Measurements from ENCODE around the gene CFAP161. TPM values are rescaled to one million over a fixed set of nuclear protein-coding genes. Genes with fewer than 3 reads are reported as not detected.

The CFAP161 gene
- total RNA-seq, 3 donors from 2014 or later: 0.66 to 1.0 TPM; not detected in 1

GRCh38 chr15:81182756-81183438 is 48.8 kb downstream of the CFAP161 start:
- Histone ChIP-seq H3K27ac (peak overlapping the region; percentile 33 to 74), H3K4me1 (no peaks in the 10 kb centered on the region), H3K36me3 (no peaks in the 10 kb centered on the region), H3K9me3 (no peaks in the 10 kb centered on the region), H3K27me3 (no peaks in the 10 kb centered on the region), H3K4me3 (peak overlapping the region; percentile 45 to 62 (median 46))
- TF ChIP-seq POLR2AphosphoS5 (IDR thresholded peaks at IDR 0.05) (no peak), POLR2A (IDR thresholded peaks at IDR 0.05) (no peak), CTCF (IDR thresholded peaks at IDR 0.05) (no peak)
- intact Hi-C loops (cut with DNase I; ENCODE audit: low total_unique reads): no loop called here
- no peak for DNase-seq (ENCODE audit: low spot score in 2 of 2)

- Histone ChIP-seq H3K4me1 (no peaks in the 10 kb centered on the region), H3K27me3 (no peaks in the 10 kb centered on the region), H3K9me3 (no peaks in the 10 kb centered on the region), H3K4me3 (peak overlapping the region; percentile 45 to 62 (median 46)), H3K27ac (peak overlapping the region; percentile 33 to 74), H3K36me3 (no peaks in the 10 kb centered on the region)
- TF ChIP-seq CTCF (IDR thresholded peaks at IDR 0.05): no peak
- intact Hi-C loops (cut with DNase I; ENCODE audit: low total_unique reads): no loop called here
- no peak for DNase-seq (ENCODE audit: low spot score in 2 of 2)
Observed at GRCh38 chr15:81183439-81183775, 49.3 kb downstream of the CFAP161 start.

DNA sequence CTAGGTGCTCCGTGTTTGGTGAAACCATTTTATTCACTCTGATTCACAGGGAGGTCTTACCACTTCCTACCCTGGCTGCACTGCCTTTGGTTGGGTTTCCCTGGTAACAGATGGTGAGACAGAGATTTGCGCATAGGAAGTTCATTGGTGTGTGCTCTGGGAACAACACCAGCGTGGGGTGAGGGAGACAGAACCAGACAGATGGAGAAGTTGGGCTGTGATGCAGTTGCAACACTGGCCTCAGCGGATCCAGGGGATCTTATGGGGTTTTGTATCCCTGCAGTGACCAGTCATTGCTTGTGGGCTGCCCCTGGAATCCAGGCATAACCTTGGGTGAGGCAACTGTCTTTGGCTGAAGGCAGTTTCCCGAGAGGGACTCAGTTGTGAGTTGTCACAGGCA is 50.1 kb downstream of the CFAP161 start:
- H3K27ac ChIP-seq: peak overlapping the region; percentile 20 to 74
- intact Hi-C loops (cut with DNase I; ENCODE audit: low total_unique reads): no loop called here
- no peaks in the 10 kb centered on the region for H3K4me1 ChIP-seq
- H3K36me3 ChIP-seq: no peaks in the 10 kb centered on the region
- H3K9me3 ChIP-seq: no peaks in the 10 kb centered on the region
- TF ChIP-seq CTCF (IDR thresholded peaks at IDR 0.05) (no peak), POLR2AphosphoS5 (IDR thresholded peaks at IDR 0.05) (no peak), POLR2A (IDR thresholded peaks at IDR 0.05) (no peak)
- DNase-seq (ENCODE audit: low spot score in 2 of 2): no peak
- no peaks in the 10 kb centered on the region for H3K27me3 ChIP-seq
- H3K4me3 ChIP-seq: peak overlapping the region; percentile 45 to 62 (median 46)

DNA sequence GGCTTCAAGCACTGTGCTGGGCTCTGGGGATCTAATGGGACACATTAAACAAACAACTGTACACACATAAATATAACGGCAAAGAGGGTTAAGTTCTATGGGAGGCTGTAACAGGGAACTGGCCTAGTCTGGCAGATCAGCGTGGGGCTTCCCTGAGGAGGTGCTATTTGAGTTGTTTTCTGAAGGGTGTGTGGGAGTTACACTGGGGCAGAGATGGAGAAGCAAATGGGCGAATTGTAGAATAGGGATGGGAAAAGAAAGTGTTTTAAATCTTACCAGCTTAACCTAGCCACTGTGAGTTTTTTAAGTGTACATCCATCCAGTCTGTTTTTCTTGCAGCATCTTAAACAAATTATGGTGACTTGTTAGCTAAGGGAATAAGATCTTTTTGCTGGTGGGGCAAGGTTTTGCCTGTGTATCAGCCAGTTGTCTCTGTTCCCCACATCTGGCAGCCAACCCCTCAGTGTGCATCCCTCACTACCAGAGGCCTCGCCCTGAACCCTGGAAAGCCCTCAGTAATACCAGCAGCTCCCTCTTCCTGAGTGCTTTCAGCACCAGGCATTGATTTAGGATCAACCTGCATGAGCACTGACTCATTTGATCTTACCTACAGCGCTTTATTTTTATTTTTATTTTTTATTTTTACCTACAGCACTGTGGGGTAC is 51.7 kb downstream of the CFAP161 start:
- intact Hi-C loops (cut with DNase I; ENCODE audit: low total_unique reads): no loop called here
- H3K27ac ChIP-seq: peak overlapping the region in 1 of 2 donors; percentile 61
- H3K27me3 ChIP-seq: no peaks in the 10 kb centered on the region
- no peak overlapping the region for H3K4me3 ChIP-seq
- no peak for DNase-seq (ENCODE audit: low spot score in 2 of 2)
- no peaks in the 10 kb centered on the region for H3K36me3 ChIP-seq
- TF ChIP-seq POLR2A (IDR thresholded peaks at IDR 0.05): no peak
- no peak for TF ChIP-seq CTCF (IDR thresholded peaks at IDR 0.05)
- no peak for TF ChIP-seq POLR2AphosphoS5 (IDR thresholded peaks at IDR 0.05)
- H3K4me1 ChIP-seq: no peaks in the 10 kb centered on the region
- H3K9me3 ChIP-seq: no peaks in the 10 kb centered on the region

DNA sequence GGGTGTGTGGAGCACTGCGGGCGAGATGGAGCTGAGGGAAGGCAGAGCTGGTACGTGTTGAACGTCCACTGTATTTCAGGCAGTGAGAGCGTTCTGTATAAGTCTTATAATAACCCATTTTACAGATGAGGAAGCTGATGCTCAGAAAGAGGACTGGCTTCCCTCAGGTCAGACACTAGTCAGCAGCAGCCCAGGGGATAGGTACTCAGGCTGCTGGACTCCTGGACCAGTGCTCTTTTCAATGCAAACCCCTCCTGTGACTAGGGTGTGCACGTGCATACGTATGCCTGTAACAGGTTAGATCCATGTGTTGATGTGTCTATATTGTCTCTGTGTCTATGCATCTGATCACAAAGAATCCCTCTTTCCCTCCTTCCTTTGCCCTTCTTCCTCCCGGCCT is 54.3 kb downstream of the CFAP161 start:
- H3K4me1 ChIP-seq: no peaks in the 10 kb centered on the region
- H3K27me3 ChIP-seq: no peaks in the 10 kb centered on the region
- TF ChIP-seq POLR2AphosphoS5 (IDR thresholded peaks at IDR 0.05) (no peak), CTCF (IDR thresholded peaks at IDR 0.05) (no peak), POLR2A (IDR thresholded peaks at IDR 0.05) (no peak)
- intact Hi-C loops (cut with DNase I; ENCODE audit: low total_unique reads): no loop called here
- DNase-seq (ENCODE audit: low spot score in 2 of 2): no peak
- no peak overlapping the region for H3K4me3 ChIP-seq
- H3K36me3 ChIP-seq: no peaks in the 10 kb centered on the region
- H3K27ac ChIP-seq: no peak overlapping the region
- no peaks in the 10 kb centered on the region for H3K9me3 ChIP-seq
